GM19463 (cell line): ENCODE measurements around the gene SLC1A3.

Experiments used
- ATAC-seq: cut with Tn5 transposase; IDR thresholded peaks from one replicate; pipeline ENCODE4 v1.9.1; 2021; ENCODE audit warnings: mild to moderate bottlenecking, moderate library complexity; ENCODE audit not compliant: unreplicated experiment

SLC1A3 gene

GRCh38 chr5:36654564-36654963 lies 48.2 kb downstream of the SLC1A3 start:
- ATAC-seq = no peak

- ATAC-seq = no peak
These were observed 48.8 kb downstream of the SLC1A3 start for GRCh38 chr5:36655161-36655560.

GRCh38 chr5:36656556-36656955 lies 50.1 kb downstream of the SLC1A3 start:
- ATAC-seq = no peak

- ATAC-seq = no peak
These were observed 51.2 kb downstream of the SLC1A3 start for GRCh38 chr5:36657563-36657995.

- no peak for ATAC-seq
These were observed 51.8 kb downstream of the SLC1A3 start for GRCh38 chr5:36658038-36658756.

- no peak for ATAC-seq
These were observed 53.0 kb downstream of the SLC1A3 start for GRCh38 chr5:36659411-36659810.

- ATAC-seq = no peak
These were observed 54.1 kb downstream of the SLC1A3 start for GRCh38 chr5:36660397-36661049.

- no peak for ATAC-seq
These were observed 55.2 kb downstream of the SLC1A3 start for GRCh38 chr5:36661456-36662220.

- no peak for ATAC-seq
These were observed 56.0 kb downstream of the SLC1A3 start for GRCh38 chr5:36662291-36662851.

- ATAC-seq = no peak
These were observed 58.4 kb downstream of the SLC1A3 start for GRCh38 chr5:36664766-36665165.

- ATAC-seq = no peak
These were observed 59.2 kb downstream of the SLC1A3 start for GRCh38 chr5:36665628-36666027.

- no peak for ATAC-seq
These were observed 59.9 kb downstream of the SLC1A3 start for GRCh38 chr5:36666274-36666673.

- no peak for ATAC-seq
These were observed 60.6 kb downstream of the SLC1A3 start for GRCh38 chr5:36666986-36667385.

- no peak for ATAC-seq
These were observed 61.4 kb downstream of the SLC1A3 start for GRCh38 chr5:36667824-36668223.

- no peak for ATAC-seq
These were observed 62.7 kb downstream of the SLC1A3 start for GRCh38 chr5:36669015-36669651.

GRCh38 chr5:36670548-36670947 lies 64.1 kb downstream of the SLC1A3 start:
- ATAC-seq = no peak

- no peak for ATAC-seq
These were observed 68.9 kb downstream of the SLC1A3 start for GRCh38 chr5:36675282-36675681.

GRCh38 chr5:36679221-36679989 lies 73.0 kb downstream of the SLC1A3 start:
- ATAC-seq = no peak

- ATAC-seq = no peak
These were observed 73.7 kb downstream of the SLC1A3 start for GRCh38 chr5:36680066-36680465.

GRCh38 chr5:36681711-36682110 lies 75.3 kb downstream of the SLC1A3 start:
- ATAC-seq = no peak
